AG04449 (cell line): ENCODE results near the gene CRYGC.

ENCODE experiments used
- CTCF ChIA-PET: fragments of 350-600 bp; formaldehyde crosslinking; extraction: SDS; loops from one replicate; lab custom pipeline; 2021; ENCODE audit warnings: antibody characterized with exemption; lab: Yijun Ruan, JAX
- POLR2A ChIA-PET: fragments of 400-600, 350-600 bp; formaldehyde crosslinking; extraction: SDS; loops from one replicate; lab custom pipeline; 2020; ENCODE audit warnings: antibody characterized with exemption, inconsistent platforms; lab: Yijun Ruan, JAX
- DNase-seq: peaks from one replicate; pipeline ENCODE4 v3.0.0-alpha.2; 2010; ENCODE audit warnings: low read depth, low spot score
- H3K4me3 ChIP-seq: 2 replicates; pipeline ENCODE4 v1.5.1; 2011; ENCODE audit warnings: low read depth, mild to moderate bottlenecking, control low read depth, low read length
- TF ChIP-seq, protein P1 (sequence below): IDR thresholded peaks from one replicate; pipeline ENCODE4 v1.5.1; 2011; ENCODE audit warnings: mild to moderate bottlenecking, moderate library complexity, low read length, control low read depth, inconsistent platforms; ENCODE audit not compliant: insufficient read depth; ENCODE audit errors: missing control alignments

Gene CRYGC

GRCh38 chr2:208150094-208150493 lies 20.5 kb upstream of the CRYGC start:
- TF ChIP-seq, protein P1, sequence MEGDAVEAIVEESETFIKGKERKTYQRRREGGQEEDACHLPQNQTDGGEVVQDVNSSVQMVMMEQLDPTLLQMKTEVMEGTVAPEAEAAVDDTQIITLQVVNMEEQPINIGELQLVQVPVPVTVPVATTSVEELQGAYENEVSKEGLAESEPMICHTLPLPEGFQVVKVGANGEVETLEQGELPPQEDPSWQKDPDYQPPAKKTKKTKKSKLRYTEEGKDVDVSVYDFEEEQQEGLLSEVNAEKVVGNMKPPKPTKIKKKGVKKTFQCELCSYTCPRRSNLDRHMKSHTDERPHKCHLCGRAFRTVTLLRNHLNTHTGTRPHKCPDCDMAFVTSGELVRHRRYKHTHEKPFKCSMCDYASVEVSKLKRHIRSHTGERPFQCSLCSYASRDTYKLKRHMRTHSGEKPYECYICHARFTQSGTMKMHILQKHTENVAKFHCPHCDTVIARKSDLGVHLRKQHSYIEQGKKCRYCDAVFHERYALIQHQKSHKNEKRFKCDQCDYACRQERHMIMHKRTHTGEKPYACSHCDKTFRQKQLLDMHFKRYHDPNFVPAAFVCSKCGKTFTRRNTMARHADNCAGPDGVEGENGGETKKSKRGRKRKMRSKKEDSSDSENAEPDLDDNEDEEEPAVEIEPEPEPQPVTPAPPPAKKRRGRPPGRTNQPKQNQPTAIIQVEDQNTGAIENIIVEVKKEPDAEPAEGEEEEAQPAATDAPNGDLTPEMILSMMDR: no peak
- POLR2A ChIA-PET: no interaction called here
- no peak for DNase-seq
- CTCF ChIA-PET: no interaction called here
- H3K4me3 ChIP-seq: no peak overlapping the region

DNA sequence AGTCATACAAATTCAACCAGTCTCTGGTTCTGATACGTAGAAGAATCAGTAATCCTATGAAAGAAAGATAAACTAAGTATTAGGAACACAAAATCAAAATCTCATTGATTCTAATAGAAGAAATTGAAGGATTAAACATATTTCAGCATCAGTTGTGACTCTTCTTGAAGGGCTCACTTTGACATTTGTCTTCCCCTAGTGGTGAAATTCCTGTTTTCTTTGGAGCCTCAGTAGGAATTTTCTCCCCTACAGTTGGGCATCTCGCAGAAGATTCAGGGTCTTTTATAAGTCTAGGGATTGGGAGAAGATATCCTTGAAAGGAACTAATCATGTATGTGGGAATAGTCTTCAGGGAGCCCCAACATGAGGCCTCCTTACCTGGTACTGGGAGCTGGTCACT lies 19.2 kb upstream of the CRYGC start:
- TF ChIP-seq, protein P1: no peak
- no peak for DNase-seq
- ChIA-PET POLR2A (no interaction called here), CTCF (interaction anchor here (1.1 kb wide), 1 partner anchor 21 kb away, joined by 3 read pairs; no protein-coding TSS in a partner anchor)
- no peak overlapping the region for H3K4me3 ChIP-seq

- no peak for DNase-seq
- H3K4me3 ChIP-seq: no peak overlapping the region
- CTCF ChIA-PET: interaction anchor here (1.3 kb wide), 2 partner anchors 26 to 28 kb away, joined by 5 read pairs; no protein-coding TSS in a partner anchor
- TF ChIP-seq, protein P1: no peak
- POLR2A ChIA-PET: no interaction called here
These were observed 18.1 kb upstream of the CRYGC start for GRCh38 chr2:208147759-208148158.

- TF ChIP-seq, protein P1: no peak
- ChIA-PET CTCF (interaction anchor here (1.3 kb wide), 2 partner anchors 26 to 29 kb away, joined by 5 read pairs; no protein-coding TSS in a partner anchor), POLR2A (no interaction called here)
- H3K4me3 ChIP-seq: no peak overlapping the region
- no peak for DNase-seq
These were observed 17.4 kb upstream of the CRYGC start for GRCh38 chr2:208147008-208147407.

- CTCF ChIA-PET: no interaction called here
These were observed 16.4 kb upstream of the CRYGC start, which contains the start of gene CRYGB for GRCh38 chr2:208146006-208146405. TSS of gene CRYGB (minus strand) at chr2:208146158. CDS start at chr2:208146120, 38 bp downstream.

More at GRCh38 chr2:208146006-208146405, 16.4 kb upstream of the CRYGC start, which contains the start of gene CRYGB:
- POLR2A ChIA-PET: no interaction called here
- TF ChIP-seq, protein P1: no peak
- H3K4me3 ChIP-seq: no peak within 1 kb of the TSS
- DNase-seq: no peak
